Measurements from ENCODE around the gene FN3KRP.

Gene FN3KRP

DNA sequence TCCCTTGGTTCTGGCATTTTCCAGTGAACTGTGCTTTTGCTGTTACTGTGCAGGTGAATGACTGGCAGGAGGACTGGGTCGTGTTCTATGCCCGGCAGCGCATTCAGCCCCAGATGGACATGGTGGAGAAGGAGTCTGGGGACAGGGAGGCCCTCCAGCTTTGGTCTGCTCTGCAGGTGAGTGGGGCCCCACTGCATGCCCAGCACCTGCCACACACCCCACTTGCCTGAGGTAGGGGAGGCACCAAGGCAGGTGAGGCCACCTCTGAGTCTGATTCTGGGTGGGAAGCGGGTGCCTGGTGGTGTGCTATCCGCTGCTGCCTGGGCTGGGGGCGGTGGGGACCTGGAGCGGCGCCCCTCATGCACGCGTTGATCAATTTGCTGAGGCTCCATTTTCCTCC is 9.9 kb downstream of the FN3KRP start (continued):
- TF ChIP-seq, protein P1, sequence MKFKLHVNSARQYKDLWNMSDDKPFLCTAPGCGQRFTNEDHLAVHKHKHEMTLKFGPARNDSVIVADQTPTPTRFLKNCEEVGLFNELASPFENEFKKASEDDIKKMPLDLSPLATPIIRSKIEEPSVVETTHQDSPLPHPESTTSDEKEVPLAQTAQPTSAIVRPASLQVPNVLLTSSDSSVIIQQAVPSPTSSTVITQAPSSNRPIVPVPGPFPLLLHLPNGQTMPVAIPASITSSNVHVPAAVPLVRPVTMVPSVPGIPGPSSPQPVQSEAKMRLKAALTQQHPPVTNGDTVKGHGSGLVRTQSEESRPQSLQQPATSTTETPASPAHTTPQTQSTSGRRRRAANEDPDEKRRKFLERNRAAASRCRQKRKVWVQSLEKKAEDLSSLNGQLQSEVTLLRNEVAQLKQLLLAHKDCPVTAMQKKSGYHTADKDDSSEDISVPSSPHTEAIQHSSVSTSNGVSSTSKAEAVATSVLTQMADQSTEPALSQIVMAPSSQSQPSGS (tag by site-specific recombination; IDR thresholded peaks at IDR 0.05; ENCODE audit: low read depth) = no peak

DNA sequence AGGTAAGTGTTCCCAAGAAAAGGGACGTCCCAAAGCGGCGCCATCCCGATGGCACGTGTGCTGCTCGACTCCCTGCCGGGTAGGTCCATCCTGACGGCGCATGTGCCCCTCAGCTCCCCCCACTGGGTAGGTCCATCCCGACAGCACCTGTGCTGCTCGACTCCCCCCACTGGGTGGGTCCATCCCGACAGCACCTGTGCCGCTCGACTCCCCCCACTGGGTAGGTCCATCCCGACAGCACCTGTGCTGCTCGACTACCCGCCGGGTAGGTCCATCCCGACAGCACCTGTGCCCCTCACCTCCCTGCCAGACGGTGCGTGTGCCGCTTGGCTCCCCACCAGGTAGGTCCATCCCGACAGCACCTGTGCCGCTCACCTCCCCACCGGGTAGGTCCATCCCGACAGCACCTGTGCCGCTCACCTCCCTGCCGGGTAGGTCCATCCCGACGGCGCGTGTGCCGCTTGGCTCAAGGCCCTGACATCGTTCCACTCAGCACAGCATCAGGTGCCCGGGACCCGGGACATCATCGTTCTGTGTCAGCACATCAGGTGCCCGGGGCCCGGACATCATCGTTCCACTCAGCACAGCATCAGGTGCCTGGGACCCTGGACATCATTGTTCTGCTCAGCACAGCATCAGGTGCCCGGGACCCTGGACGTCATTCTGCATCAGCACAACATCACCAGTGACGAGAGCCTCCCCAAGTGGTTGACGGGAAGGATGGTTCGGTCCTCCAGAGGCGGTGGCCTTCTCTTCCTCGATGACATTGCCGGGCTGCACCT is 13.2 kb downstream of the FN3KRP start:
- POLR2A ChIA-PET = interaction anchor here (3.7 kb wide), 1 partner anchor 13 kb away, joined by 16 read pairs; the partner anchor contains the start of gene FN3KRP
- CTCF ChIA-PET = interaction anchor here (1.0 kb wide), 1 partner anchor 45 kb away, joined by 3 read pairs; no protein-coding TSS in a partner anchor

DNA sequence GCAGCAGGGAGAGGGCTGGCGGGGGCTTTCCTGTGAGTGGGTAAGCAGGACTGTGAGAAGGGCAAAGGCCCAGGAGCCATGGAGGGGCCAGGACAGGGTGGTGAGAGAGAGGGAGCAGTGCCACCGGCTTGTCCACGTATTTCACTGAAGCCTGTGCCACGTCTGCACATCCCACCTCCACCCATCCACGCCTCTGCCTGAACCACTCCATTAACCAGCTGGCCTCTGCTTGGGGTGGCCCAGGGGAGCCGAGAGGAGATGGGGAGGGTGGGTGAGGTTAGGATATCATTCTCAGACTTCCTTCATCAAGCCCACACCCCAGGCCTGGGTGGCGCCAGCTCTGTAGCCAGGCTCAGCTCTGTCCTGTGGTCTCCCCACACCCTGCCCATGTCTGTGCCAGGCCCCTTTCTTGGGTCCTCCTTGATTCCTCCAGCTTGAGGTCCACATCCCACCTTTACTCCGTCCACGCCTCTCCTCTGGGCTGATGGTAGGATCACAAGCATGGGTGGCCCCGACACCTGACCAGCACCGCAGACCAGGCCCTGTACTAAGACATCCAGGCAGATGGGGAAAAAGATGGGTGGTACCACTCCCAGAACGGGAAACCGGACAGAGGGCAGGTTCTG is 15.7 kb downstream of the FN3KRP start:
- Histone ChIP-seq H3K4me1 (ENCODE audit: control insufficient read depth, insufficient read depth, low read length) (no peaks in the 10 kb centered on the region), H3K9me3 (ENCODE audit: control insufficient read depth, insufficient read depth, low read depth, low read length) (no peaks in the 10 kb centered on the region), H3K36me3 (ENCODE audit: control insufficient read depth in 2 of 2, insufficient read depth in 1 of 2, low read length in 2 of 2) (peaks cover 6 to 58% of the 10 kb centered on the region in 2 experiments; a peak in 2 of 3 replicates), H3K4me3 (ENCODE audit: low read depth, low read length) (no peak overlapping the region), H3K27ac (ENCODE audit: extremely low read depth, low read depth, low read length) (no peak overlapping the region)
- TF ChIP-seq EGR2 (tag by site-specific recombination; IDR thresholded peaks at IDR 0.05; ENCODE audit: low read depth) = no peak
- no peak for TF ChIP-seq ZNF23 (tag by site-specific recombination; IDR thresholded peaks at IDR 0.05; ENCODE audit: borderline replicate concordance)
- TF ChIP-seq ZNF544 (tag by site-specific recombination; IDR thresholded peaks at IDR 0.05) = no peak
- TF ChIP-seq, protein P2, sequence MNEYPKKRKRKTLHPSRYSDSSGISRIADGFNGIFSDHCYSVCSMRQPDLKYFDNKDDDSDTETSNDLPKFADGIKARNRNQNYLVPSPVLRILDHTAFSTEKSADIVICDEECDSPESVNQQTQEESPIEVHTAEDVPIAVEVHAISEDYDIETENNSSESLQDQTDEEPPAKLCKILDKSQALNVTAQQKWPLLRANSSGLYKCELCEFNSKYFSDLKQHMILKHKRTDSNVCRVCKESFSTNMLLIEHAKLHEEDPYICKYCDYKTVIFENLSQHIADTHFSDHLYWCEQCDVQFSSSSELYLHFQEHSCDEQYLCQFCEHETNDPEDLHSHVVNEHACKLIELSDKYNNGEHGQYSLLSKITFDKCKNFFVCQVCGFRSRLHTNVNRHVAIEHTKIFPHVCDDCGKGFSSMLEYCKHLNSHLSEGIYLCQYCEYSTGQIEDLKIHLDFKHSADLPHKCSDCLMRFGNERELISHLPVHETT (tag by site-specific recombination; IDR thresholded peaks at IDR 0.05) = no peak
- no peak for TF ChIP-seq ZIC2 (tag by site-specific recombination; IDR thresholded peaks at IDR 0.05)
- no peak for TF ChIP-seq ZNF623 (tag by site-specific recombination; IDR thresholded peaks at IDR 0.05)
- no peak for TF ChIP-seq ZNF19 (tag by site-specific recombination; IDR thresholded peaks at IDR 0.05; ENCODE audit: low read depth)
- no peak for TF ChIP-seq ZSCAN16 (tag by site-specific recombination; IDR thresholded peaks at IDR 0.05)
- no peak for TF ChIP-seq KLF16 (tag by site-specific recombination; IDR thresholded peaks at IDR 0.05)
- no peak for TF ChIP-seq ZNF146 (tag by site-specific recombination; IDR thresholded peaks at IDR 0.05)
- no peak for TF ChIP-seq ZNF747 (tag by site-specific recombination; IDR thresholded peaks at IDR 0.05)
- TF ChIP-seq, protein P3, sequence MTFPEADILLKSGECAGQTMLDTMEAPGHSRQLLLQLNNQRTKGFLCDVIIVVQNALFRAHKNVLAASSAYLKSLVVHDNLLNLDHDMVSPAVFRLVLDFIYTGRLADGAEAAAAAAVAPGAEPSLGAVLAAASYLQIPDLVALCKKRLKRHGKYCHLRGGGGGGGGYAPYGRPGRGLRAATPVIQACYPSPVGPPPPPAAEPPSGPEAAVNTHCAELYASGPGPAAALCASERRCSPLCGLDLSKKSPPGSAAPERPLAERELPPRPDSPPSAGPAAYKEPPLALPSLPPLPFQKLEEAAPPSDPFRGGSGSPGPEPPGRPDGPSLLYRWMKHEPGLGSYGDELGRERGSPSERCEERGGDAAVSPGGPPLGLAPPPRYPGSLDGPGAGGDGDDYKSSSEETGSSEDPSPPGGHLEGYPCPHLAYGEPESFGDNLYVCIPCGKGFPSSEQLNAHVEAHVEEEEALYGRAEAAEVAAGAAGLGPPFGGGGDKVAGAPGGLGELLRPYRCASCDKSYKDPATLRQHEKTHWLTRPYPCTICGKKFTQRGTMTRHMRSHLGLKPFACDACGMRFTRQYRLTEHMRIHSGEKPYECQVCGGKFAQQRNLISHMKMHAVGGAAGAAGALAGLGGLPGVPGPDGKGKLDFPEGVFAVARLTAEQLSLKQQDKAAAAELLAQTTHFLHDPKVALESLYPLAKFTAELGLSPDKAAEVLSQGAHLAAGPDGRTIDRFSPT (tag by site-specific recombination; IDR thresholded peaks at IDR 0.05) = no peak
- no peak for TF ChIP-seq ZNF610 (tag by site-specific recombination; IDR thresholded peaks at IDR 0.05; ENCODE audit: borderline replicate concordance)
- TF ChIP-seq TCF7L2 (IDR thresholded peaks at IDR 0.05; ENCODE audit: borderline replicate concordance, low read depth, low read length) = no peak
- ChIA-PET POLR2A (interaction anchor here (0.6 to 1.6 kb wide), 3 partner anchors 15 to 409 kb away, joined by 3 to 4 read pairs (median 3); partner anchors contain the start of gene FN3KRP), CTCF (interaction anchor here (0.6 to 1.8 kb wide), 2 partner anchors 10 to 120 kb away, joined by 3 to 6 read pairs; no protein-coding TSS in a partner anchor)

More for the DNA sequence above, 13.2 kb downstream of the FN3KRP start:
- Histone ChIP-seq H3K9me3 (ENCODE audit: control insufficient read depth, insufficient read depth, low read depth, low read length) (no peaks in the 10 kb centered on the region), H3K4me1 (ENCODE audit: control insufficient read depth, insufficient read depth, low read length) (no peaks in the 10 kb centered on the region), H3K27ac (ENCODE audit: extremely low read depth, low read depth, low read length) (no peak overlapping the region), H3K36me3 (ENCODE audit: control insufficient read depth in 2 of 2, insufficient read depth in 1 of 2, low read length in 2 of 2) (peaks cover 17 to 74% of the 10 kb centered on the region in 2 experiments; a peak in 2 of 3 replicates), H3K4me3 (ENCODE audit: low read depth, low read length) (no peak overlapping the region)
- TF ChIP-seq ZNF501 (tag by site-specific recombination; IDR thresholded peaks at IDR 0.05) = no peak
- no peak for TF ChIP-seq ZNF585B (tag by site-specific recombination; IDR thresholded peaks at IDR 0.05)
- no peak for TF ChIP-seq ZNF624 (tag by site-specific recombination; IDR thresholded peaks at IDR 0.05)
- TF ChIP-seq ZNF366 (tag by site-specific recombination; conservative IDR thresholded peaks at IDR 0.05) = no peak
- TF ChIP-seq, protein P4, sequence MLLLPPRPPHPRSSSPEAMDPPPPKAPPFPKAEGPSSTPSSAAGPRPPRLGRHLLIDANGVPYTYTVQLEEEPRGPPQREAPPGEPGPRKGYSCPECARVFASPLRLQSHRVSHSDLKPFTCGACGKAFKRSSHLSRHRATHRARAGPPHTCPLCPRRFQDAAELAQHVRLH (tag by site-specific recombination; IDR thresholded peaks at IDR 0.05) = no peak
